Effector memory CD8-positive, alpha-beta T cell (primary cell): ENCODE results near the gene TEX261.

Experiments
- ATAC-seq: fragments of 150-1000 bp; cut with Tn5 transposase; replicated peaks from 2 replicates; pipeline ENCODE4 v1.10.0; 2021; ENCODE audit warnings: mild to moderate bottlenecking, moderate library complexity
- DNase-seq, 3 experiments: peaks; one replicate each; pipeline ENCODE4 v3.0.0; 2021
- H3K27ac Mint-ChIP-seq, 2 donors: one replicate each; pipeline ENCODE4 v1.8.0; 2022; ENCODE audit warnings: mild to moderate bottlenecking in 2 of 2, mixed read lengths in 2 of 2, moderate library complexity in 2 of 2
- H3K27me3 Mint-ChIP-seq, 2 donors: one replicate each; pipeline ENCODE4 v1.8.0; 2022; ENCODE audit warnings: mixed read lengths in 2 of 2
- H3K36me3 Mint-ChIP-seq: one replicate; pipeline ENCODE4 v1.8.0; 2022; ENCODE audit warnings: mild to moderate bottlenecking, moderate library complexity, mixed read lengths; ENCODE audit not compliant: insufficient read depth
- H3K4me1 Mint-ChIP-seq, 2 donors: one replicate each; pipeline ENCODE4 v1.8.0; 2022; ENCODE audit warnings: low read depth in 2 of 2, mixed read lengths in 2 of 2
- H3K4me3 Mint-ChIP-seq, 2 donors: one replicate each; pipeline ENCODE4 v1.8.0; 2022; ENCODE audit warnings: mild to moderate bottlenecking in 2 of 2, mixed read lengths in 2 of 2, moderate library complexity in 2 of 2
- H3K9me3 Mint-ChIP-seq, 2 donors: one replicate each; pipeline ENCODE4 v1.8.0; 2022; ENCODE audit warnings: mixed read lengths in 2 of 2

The TEX261 gene

DNA sequence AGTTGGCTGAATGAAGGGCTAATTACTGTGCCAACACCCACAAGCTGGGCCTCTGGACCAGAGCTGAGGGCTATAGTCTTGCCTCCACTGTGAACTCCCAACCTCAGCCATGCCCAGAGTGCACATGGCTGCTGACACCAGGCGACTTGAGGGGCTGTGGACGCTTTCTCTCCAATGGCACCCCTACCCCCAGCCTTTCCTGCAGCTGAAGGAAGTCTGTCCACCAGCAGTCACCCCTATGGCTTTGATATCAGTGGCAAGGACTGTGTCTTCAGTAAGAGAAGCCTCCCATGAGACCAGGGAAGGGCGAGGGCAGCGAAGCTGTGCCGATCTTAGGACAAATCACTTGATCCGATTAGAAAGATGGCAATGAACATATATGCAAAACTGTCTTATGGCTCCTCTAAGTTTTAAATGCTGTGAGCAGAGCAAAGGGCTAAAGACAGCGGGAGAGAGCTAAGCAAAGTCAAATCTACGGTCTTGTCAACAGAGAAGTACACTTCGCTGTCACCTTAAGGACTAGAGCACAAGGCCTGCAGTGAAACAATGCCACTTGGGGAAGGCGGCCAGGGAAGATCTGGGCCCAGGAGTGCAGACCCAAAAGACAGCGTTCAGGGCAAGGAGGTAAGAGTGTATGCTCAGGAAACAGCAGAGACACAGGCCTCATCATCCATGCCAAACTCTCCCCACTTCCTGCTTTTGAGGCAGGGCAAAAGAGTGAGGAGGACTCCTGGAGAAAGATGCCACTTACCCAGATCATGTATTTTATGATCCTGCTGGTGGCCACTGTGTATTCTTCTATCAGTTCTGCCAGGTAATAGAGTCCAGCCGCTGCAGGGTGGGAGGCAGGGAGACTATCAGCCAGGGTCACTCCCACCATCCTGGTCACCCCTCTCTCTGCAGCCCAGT lies 1.5 kb downstream of the TEX261 start:
- peaks cover 32% of the 10 kb centered on the region for H3K36me3 Mint-ChIP-seq
- H3K27me3 Mint-ChIP-seq, result no peaks in the 10 kb centered on the region
- no peak for ATAC-seq
- H3K4me3 Mint-ChIP-seq, result peak overlapping the region; percentile 87 to 100
- no peaks in the 10 kb centered on the region for H3K9me3 Mint-ChIP-seq
- no peak for DNase-seq
- H3K4me1 Mint-ChIP-seq, result peaks cover 27 to 41% of the 10 kb centered on the region in 2 donors
- H3K27ac Mint-ChIP-seq, result peak overlapping the region; percentile 74 to 95

- Mint-ChIP-seq H3K27ac (peak overlapping the region; percentile 52 to 70), H3K36me3 (peaks cover 38% of the 10 kb centered on the region)
These were observed 2.9 kb downstream of the TEX261 start for GRCh38 chr2:70991742-70992141.

GRCh38 chr2:70991142-70991541 lies 3.5 kb downstream of the TEX261 start:
- H3K4me1 Mint-ChIP-seq, result peaks cover 29 to 41% of the 10 kb centered on the region in 2 donors
- H3K36me3 Mint-ChIP-seq, result peaks cover 38% of the 10 kb centered on the region
- no peaks in the 10 kb centered on the region for H3K9me3 Mint-ChIP-seq
- ATAC-seq, result no peak
- peak overlapping the region in 1 of 2 donors; percentile 70 for H3K27ac Mint-ChIP-seq
- H3K27me3 Mint-ChIP-seq, result no peaks in the 10 kb centered on the region
- DNase-seq, result no peak
- no peak overlapping the region for H3K4me3 Mint-ChIP-seq

More at GRCh38 chr2:70991742-70992141, 2.9 kb downstream of the TEX261 start:
- H3K4me3 Mint-ChIP-seq, result no peak overlapping the region
- peaks cover 27 to 41% of the 10 kb centered on the region in 2 donors for H3K4me1 Mint-ChIP-seq
- DNase-seq (no peak), ATAC-seq (no peak)
- H3K27me3 Mint-ChIP-seq, result no peaks in the 10 kb centered on the region
- no peaks in the 10 kb centered on the region for H3K9me3 Mint-ChIP-seq

DNA sequence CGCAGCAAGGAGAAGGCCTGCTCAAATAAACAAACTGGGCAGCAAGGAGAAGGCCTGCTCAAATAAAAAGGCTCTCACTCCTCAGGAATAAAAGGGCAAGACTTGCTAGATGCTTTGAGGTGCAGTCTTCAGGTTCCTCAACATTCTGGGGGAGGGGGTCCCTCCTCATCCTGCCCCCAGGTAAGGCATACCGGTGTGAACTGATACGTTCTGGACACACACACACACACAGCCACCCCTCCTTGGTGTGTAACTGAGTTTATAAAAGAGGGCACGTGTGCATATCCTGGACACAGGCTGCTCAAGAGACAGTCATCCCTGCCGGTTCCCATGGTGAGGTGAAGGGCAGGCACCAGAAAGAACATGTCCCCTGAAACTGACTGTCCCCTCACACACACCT lies 4.5 kb downstream of the TEX261 start:
- DNase-seq, result no peak
- no peak overlapping the region for H3K4me3 Mint-ChIP-seq
- no peaks in the 10 kb centered on the region for H3K9me3 Mint-ChIP-seq
- ATAC-seq, result no peak
- no peaks in the 10 kb centered on the region for H3K27me3 Mint-ChIP-seq
- H3K27ac Mint-ChIP-seq, result no peak overlapping the region
- H3K36me3 Mint-ChIP-seq, result peaks cover 41% of the 10 kb centered on the region
- peaks cover 29 to 35% of the 10 kb centered on the region in 2 donors for H3K4me1 Mint-ChIP-seq

DNA sequence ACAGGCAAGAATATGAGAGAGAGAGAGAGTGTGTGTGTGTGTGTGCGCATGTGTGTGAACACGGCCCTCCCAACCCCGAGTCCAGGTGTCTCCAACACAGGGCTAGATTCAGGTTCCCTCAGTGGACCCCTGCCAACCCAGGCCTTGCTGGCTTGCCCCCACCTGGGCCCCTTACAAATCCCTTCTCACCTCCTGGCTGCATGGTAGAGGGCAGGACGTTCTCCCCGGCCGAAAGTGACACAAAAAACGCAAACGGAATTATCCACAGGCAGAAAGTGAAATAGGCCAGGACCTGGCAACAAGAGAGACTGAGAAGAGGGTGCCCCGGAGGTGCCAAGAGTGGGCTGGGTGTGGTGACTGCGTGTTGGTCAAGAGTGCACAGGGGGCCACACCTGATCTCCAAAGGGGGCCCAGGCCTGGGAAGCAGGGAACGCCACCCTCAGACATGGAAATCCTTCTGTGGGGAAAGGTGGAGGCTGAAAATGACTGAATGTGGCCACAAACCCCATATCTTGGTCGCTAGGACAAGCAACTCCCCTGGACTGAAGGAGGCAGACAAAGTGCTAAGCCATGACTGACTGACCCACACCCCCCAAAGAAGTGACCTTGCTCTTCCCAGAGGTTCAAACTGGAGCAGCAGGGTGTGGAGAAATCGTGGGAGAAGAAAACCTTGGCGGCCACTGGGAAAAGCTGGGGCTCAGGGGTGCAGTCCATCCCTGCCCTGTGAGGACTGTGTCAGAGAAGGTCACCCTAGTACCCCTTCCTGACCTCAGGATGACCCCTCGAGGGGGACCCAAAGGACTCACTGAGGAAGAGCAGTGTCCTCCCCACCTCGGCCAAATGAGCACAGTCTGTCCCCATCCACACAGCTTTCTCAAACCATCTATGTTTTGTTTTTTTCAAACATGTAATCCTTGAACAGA lies 5.7 kb downstream of the TEX261 start:
- Mint-ChIP-seq H3K27me3 (no peaks in the 10 kb centered on the region), H3K4me3 (no peak overlapping the region), H3K4me1 (peaks cover 35 to 39% of the 10 kb centered on the region in 2 donors), H3K36me3 (peaks cover 41% of the 10 kb centered on the region), H3K27ac (no peak overlapping the region), H3K9me3 (no peaks in the 10 kb centered on the region)
- DNase-seq (no peak), ATAC-seq (no peak)

GRCh38 chr2:70988151-70988550 lies 6.5 kb downstream of the TEX261 start:
- no peak for DNase-seq
- peaks cover 35% of the 10 kb centered on the region for H3K36me3 Mint-ChIP-seq
- ATAC-seq, result no peak

GRCh38 chr2:70987386-70987785 lies 7.3 kb downstream of the TEX261 start:
- Mint-ChIP-seq H3K4me1 (peaks cover 22 to 31% of the 10 kb centered on the region in 2 donors), H3K27me3 (no peaks in the 10 kb centered on the region), H3K27ac (no peak overlapping the region), H3K36me3 (peaks cover 35% of the 10 kb centered on the region), H3K4me3 (no peak overlapping the region), H3K9me3 (no peaks in the 10 kb centered on the region)
- no peak for DNase-seq
- ATAC-seq, result no peak

More at GRCh38 chr2:70988151-70988550, 6.5 kb downstream of the TEX261 start:
- Mint-ChIP-seq H3K4me3 (no peak overlapping the region), H3K9me3 (no peaks in the 10 kb centered on the region), H3K4me1 (peaks cover 27 to 33% of the 10 kb centered on the region in 2 donors), H3K27me3 (no peaks in the 10 kb centered on the region), H3K27ac (no peak overlapping the region)

DNA sequence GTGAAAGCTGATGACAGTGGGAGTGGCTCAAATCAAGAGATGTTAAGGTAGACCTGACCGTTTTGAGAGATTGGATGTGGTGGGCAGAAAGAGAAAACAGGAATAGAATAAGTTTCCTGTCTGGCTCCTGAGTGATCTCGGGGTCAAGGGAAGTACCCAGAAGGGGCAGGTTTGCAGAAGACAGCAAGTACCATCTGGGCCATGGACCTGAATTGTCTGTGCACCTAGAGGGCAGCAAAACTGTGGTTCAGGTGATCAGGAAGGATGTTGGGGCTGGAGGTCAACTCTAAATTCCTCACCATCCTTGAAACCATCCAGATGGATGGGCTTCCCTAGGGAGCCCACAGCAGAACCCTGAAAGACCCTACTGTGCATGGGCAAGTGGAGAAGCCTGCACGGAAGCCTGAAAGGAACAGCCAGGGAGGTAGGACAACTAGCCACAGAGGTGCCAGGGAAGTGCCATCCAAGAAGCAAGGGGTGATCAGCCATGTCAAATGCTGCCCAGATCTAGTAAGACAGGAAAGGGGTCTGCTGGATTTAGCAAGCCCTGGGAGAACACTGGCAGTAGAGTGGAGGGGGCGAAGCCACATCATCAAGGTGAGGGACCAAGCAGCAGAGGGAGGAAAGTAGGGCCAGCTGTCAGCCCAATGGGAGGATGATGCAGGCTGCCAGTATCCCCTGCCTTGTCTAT lies 8.0 kb downstream of the TEX261 start:
- DNase-seq, result no peak
- ATAC-seq, result no peak
- Mint-ChIP-seq H3K4me1 (peaks cover 22 to 29% of the 10 kb centered on the region in 2 donors), H3K36me3 (peaks cover 31% of the 10 kb centered on the region), H3K4me3 (no peak overlapping the region), H3K27me3 (no peaks in the 10 kb centered on the region), H3K27ac (peak overlapping the region in 1 of 2 donors; percentile 56), H3K9me3 (no peaks in the 10 kb centered on the region)

GRCh38 chr2:70985956-70986355 lies 8.7 kb downstream of the TEX261 start:
- DNase-seq, result no peak

GRCh38 chr2:70985283-70985688 lies 9.4 kb downstream of the TEX261 start:
- no peaks in the 10 kb centered on the region for H3K27me3 Mint-ChIP-seq
- H3K9me3 Mint-ChIP-seq, result no peaks in the 10 kb centered on the region
- DNase-seq (no peak), ATAC-seq (no peak)
- H3K4me3 Mint-ChIP-seq, result no peak overlapping the region
- H3K27ac Mint-ChIP-seq, result peak overlapping the region in 1 of 2 donors; percentile 17
- peaks cover 22% of the 10 kb centered on the region for H3K36me3 Mint-ChIP-seq
- peaks cover 14 to 19% of the 10 kb centered on the region in 2 donors for H3K4me1 Mint-ChIP-seq

More at GRCh38 chr2:70985956-70986355, 8.7 kb downstream of the TEX261 start:
- ATAC-seq, result no peak
- H3K27me3 Mint-ChIP-seq, result no peaks in the 10 kb centered on the region
- no peaks in the 10 kb centered on the region for H3K9me3 Mint-ChIP-seq
- H3K4me3 Mint-ChIP-seq, result no peak overlapping the region
- peak overlapping the region in 1 of 2 donors; percentile 56 for H3K27ac Mint-ChIP-seq
- H3K4me1 Mint-ChIP-seq, result peaks cover 16 to 25% of the 10 kb centered on the region in 2 donors
- peaks cover 24% of the 10 kb centered on the region for H3K36me3 Mint-ChIP-seq

- H3K9me3 Mint-ChIP-seq, result no peaks in the 10 kb centered on the region
- DNase-seq, result peak; percentile 79 to 84 (median 82)
- peaks cover 14 to 19% of the 10 kb centered on the region in 2 donors for H3K4me1 Mint-ChIP-seq
- peak; percentile 100 for ATAC-seq
- peaks cover 22% of the 10 kb centered on the region for H3K36me3 Mint-ChIP-seq
- H3K27ac Mint-ChIP-seq, result peak overlapping the region in 1 of 2 donors; percentile 17
- H3K27me3 Mint-ChIP-seq, result no peaks in the 10 kb centered on the region
- peak overlapping the region in 1 of 2 donors; percentile 37 for H3K4me3 Mint-ChIP-seq
These were observed 9.9 kb downstream of the TEX261 start for GRCh38 chr2:70984576-70985282.

DNA sequence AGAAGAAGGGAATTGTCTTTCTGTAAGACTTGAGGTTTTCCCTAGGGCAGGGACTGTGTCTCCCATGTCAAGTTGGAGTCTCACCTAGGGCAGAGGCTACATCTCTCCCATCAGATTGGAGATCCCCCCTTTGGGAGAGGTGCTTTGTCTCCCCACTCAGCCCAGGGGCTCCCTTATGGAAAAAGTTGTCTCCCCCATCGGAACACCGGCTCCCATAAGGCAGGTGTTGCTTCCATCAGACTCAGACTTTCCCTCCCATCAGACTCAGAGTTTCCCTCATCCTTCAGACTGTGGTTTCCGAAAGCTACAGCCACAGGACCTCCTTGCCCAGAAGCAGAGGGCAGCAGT lies 10.5 kb downstream of the TEX261 start:
- Mint-ChIP-seq H3K4me1 (peaks cover 14 to 19% of the 10 kb centered on the region in 2 donors), H3K9me3 (no peaks in the 10 kb centered on the region), H3K36me3 (peaks cover 19% of the 10 kb centered on the region), H3K27ac (peak overlapping the region in 1 of 2 donors; percentile 17), H3K4me3 (no peak overlapping the region), H3K27me3 (no peaks in the 10 kb centered on the region)
- DNase-seq (no peak), ATAC-seq (no peak)
